ENCODE measurements around the gene ARHGAP26. TPM values are rescaled to one million over a fixed set of nuclear protein-coding genes. Genes with fewer than 3 reads are reported as not detected.

ARHGAP26 gene
- total and polyA plus RNA-seq, 4 donors: 1.8 to 16.7 (median 4.1) TPM

GRCh38 chr5:142901476-142902185 is 131.5 kb downstream of the ARHGAP26 start:
- 80% methylated on average over 3 of the region's 3 CpGs for WGBS
- H3K27ac ChIP-seq (ENCODE audit: low read depth in 1 of 2, low read length in 2 of 2): no peak overlapping the region
- peaks cover 0 to 31% (median 23%) of the 10 kb centered on the region in 4 donors for H3K36me3 ChIP-seq (ENCODE audit: control insufficient read depth in 4 of 4, insufficient read depth in 3 of 4, low read depth in 1 of 4, low read length in 3 of 4)
- DNase-seq (ENCODE audit: low spot score): no peak
- no peak overlapping the region for H3K9ac ChIP-seq (ENCODE audit: low read depth in 1 of 2, low read length in 2 of 2)
- H3K4me3 ChIP-seq (ENCODE audit: low read depth in 1 of 3, low read length in 3 of 3): no peak overlapping the region
- TF ChIP-seq, protein P1, sequence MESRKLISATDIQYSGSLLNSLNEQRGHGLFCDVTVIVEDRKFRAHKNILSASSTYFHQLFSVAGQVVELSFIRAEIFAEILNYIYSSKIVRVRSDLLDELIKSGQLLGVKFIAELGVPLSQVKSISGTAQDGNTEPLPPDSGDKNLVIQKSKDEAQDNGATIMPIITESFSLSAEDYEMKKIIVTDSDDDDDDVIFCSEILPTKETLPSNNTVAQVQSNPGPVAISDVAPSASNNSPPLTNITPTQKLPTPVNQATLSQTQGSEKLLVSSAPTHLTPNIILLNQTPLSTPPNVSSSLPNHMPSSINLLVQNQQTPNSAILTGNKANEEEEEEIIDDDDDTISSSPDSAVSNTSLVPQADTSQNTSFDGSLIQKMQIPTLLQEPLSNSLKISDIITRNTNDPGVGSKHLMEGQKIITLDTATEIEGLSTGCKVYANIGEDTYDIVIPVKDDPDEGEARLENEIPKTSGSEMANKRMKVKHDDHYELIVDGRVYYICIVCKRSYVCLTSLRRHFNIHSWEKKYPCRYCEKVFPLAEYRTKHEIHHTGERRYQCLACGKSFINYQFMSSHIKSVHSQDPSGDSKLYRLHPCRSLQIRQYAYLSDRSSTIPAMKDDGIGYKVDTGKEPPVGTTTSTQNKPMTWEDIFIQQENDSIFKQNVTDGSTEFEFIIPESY (IDR thresholded peaks at IDR 0.05): no peak
- no peak for TF ChIP-seq FOXA2 (IDR thresholded peaks at IDR 0.05)
- TF ChIP-seq EGR1 (IDR thresholded peaks at IDR 0.05; ENCODE audit: low read depth in 2 of 2): no peak
- no peak for TF ChIP-seq HNF4G (IDR thresholded peaks at IDR 0.05)
- no peak for TF ChIP-seq RAD21 (IDR thresholded peaks at IDR 0.05)
- TF ChIP-seq JUND (IDR thresholded peaks at IDR 0.05): no peak
- no peaks in the 10 kb centered on the region for H3K9me3 ChIP-seq (ENCODE audit: control insufficient read depth in 4 of 4, low read length in 3 of 4)
- H3K27me3 ChIP-seq (ENCODE audit: control insufficient read depth in 4 of 4, insufficient read depth in 4 of 4, low read length in 3 of 4): no peaks in the 10 kb centered on the region
- no peaks in the 10 kb centered on the region for H3K4me1 ChIP-seq (ENCODE audit: control insufficient read depth in 4 of 4, insufficient read depth in 4 of 4, low read length in 3 of 4)

- Histone ChIP-seq H3K27ac (ENCODE audit: low read depth in 1 of 2, low read length in 2 of 2) (no peak overlapping the region), H3K4me1 (ENCODE audit: control insufficient read depth in 4 of 4, insufficient read depth in 4 of 4, low read length in 3 of 4) (no peaks in the 10 kb centered on the region), H3K9ac (ENCODE audit: low read depth in 1 of 2, low read length in 2 of 2) (no peak overlapping the region), H3K27me3 (ENCODE audit: control insufficient read depth in 4 of 4, insufficient read depth in 4 of 4, low read length in 3 of 4) (no peaks in the 10 kb centered on the region), H3K36me3 (ENCODE audit: control insufficient read depth in 4 of 4, insufficient read depth in 3 of 4, low read depth in 1 of 4, low read length in 3 of 4) (peaks cover 0 to 34% (median 23%) of the 10 kb centered on the region in 4 donors), H3K9me3 (ENCODE audit: control insufficient read depth in 4 of 4, low read length in 3 of 4) (no peaks in the 10 kb centered on the region), H3K4me3 (ENCODE audit: low read depth in 1 of 3, low read length in 3 of 3) (no peak overlapping the region)
- 81% methylated on average over 10 of the region's 10 CpGs for WGBS
- no peak for TF ChIP-seq TAF1 (conservative IDR thresholded peaks at IDR 0.05)
- no peak for TF ChIP-seq EGR1 (IDR thresholded peaks at IDR 0.05; ENCODE audit: low read depth in 2 of 2)
- no peak for TF ChIP-seq GABPA (IDR thresholded peaks at IDR 0.05 in 1 of 2, conservative IDR thresholded peaks at IDR 0.05 in 1 of 2)
- no peak for TF ChIP-seq HNF4G (IDR thresholded peaks at IDR 0.05)
- no peak for TF ChIP-seq MAX (IDR thresholded peaks at IDR 0.05)
- TF ChIP-seq, protein P2, sequence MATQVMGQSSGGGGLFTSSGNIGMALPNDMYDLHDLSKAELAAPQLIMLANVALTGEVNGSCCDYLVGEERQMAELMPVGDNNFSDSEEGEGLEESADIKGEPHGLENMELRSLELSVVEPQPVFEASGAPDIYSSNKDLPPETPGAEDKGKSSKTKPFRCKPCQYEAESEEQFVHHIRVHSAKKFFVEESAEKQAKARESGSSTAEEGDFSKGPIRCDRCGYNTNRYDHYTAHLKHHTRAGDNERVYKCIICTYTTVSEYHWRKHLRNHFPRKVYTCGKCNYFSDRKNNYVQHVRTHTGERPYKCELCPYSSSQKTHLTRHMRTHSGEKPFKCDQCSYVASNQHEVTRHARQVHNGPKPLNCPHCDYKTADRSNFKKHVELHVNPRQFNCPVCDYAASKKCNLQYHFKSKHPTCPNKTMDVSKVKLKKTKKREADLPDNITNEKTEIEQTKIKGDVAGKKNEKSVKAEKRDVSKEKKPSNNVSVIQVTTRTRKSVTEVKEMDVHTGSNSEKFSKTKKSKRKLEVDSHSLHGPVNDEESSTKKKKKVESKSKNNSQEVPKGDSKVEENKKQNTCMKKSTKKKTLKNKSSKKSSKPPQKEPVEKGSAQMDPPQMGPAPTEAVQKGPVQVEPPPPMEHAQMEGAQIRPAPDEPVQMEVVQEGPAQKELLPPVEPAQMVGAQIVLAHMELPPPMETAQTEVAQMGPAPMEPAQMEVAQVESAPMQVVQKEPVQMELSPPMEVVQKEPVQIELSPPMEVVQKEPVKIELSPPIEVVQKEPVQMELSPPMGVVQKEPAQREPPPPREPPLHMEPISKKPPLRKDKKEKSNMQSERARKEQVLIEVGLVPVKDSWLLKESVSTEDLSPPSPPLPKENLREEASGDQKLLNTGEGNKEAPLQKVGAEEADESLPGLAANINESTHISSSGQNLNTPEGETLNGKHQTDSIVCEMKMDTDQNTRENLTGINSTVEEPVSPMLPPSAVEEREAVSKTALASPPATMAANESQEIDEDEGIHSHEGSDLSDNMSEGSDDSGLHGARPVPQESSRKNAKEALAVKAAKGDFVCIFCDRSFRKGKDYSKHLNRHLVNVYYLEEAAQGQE (IDR thresholded peaks at IDR 0.05): no peak
- TF ChIP-seq NR2F2 (IDR thresholded peaks at IDR 0.05): no peak
- TF ChIP-seq RAD21 (IDR thresholded peaks at IDR 0.05): no peak
- no peak for TF ChIP-seq YY1 (IDR thresholded peaks at IDR 0.05)
- TF ChIP-seq FOXA2 (IDR thresholded peaks at IDR 0.05): no peak
- TF ChIP-seq RXRA (IDR thresholded peaks at IDR 0.05): no peak
- TF ChIP-seq, protein P1 (IDR thresholded peaks at IDR 0.05): no peak
- TF ChIP-seq FOXA1 (IDR thresholded peaks at IDR 0.05): no peak
- TF ChIP-seq CTCF (IDR thresholded peaks at IDR 0.05; ENCODE audit: low read depth, low read length, missing input control): no peak
- TF ChIP-seq, protein P3, sequence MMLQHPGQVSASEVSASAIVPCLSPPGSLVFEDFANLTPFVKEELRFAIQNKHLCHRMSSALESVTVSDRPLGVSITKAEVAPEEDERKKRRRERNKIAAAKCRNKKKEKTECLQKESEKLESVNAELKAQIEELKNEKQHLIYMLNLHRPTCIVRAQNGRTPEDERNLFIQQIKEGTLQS (IDR thresholded peaks at IDR 0.05): no peak
- TF ChIP-seq HNF4A (conservative IDR thresholded peaks at IDR 0.05): no peak
- TF ChIP-seq SP1 (IDR thresholded peaks at IDR 0.05): no peak
- DNase-seq (ENCODE audit: low spot score): no peak
These were observed 132.2 kb downstream of the ARHGAP26 start for GRCh38 chr5:142902186-142902965.

Measured in liver (tissue), 9 donors.